ENCODE data around the gene KRT10. TPM values are rescaled to one million over a fixed set of nuclear protein-coding genes. Genes with fewer than 3 reads are reported as not detected.

KRT10 gene
- total RNA-seq, 1 donor from 2014 or later, result 919 TPM

GRCh38 chr17:40778461-40778860 lies 44.0 kb downstream of the KRT10 start:
- no peak overlapping the region for H3K4me3 ChIP-seq
- intact Hi-C loops (cut with DNase I), result no loop called here
- TF ChIP-seq POLR2A (IDR thresholded peaks at IDR 0.05) (no peak), CTCF (IDR thresholded peaks at IDR 0.05) (no peak), POLR2AphosphoS5 (IDR thresholded peaks at IDR 0.05; ENCODE audit: insufficient read depth in 1 of 2, low read depth in 1 of 2) (no peak)
- H3K27me3 ChIP-seq, result no peaks in the 10 kb centered on the region
- no peak for DNase-seq (ENCODE audit: extremely low spot score in 2 of 2)
- no peaks in the 10 kb centered on the region for H3K36me3 ChIP-seq
- no peaks in the 10 kb centered on the region for H3K4me1 ChIP-seq
- H3K27ac ChIP-seq, result no peak overlapping the region
- H3K9me3 ChIP-seq, result no peaks in the 10 kb centered on the region

GRCh38 chr17:40777971-40778370 lies 44.4 kb downstream of the KRT10 start:
- Histone ChIP-seq H3K4me1 (no peaks in the 10 kb centered on the region), H3K36me3 (no peaks in the 10 kb centered on the region), H3K4me3 (no peak overlapping the region), H3K27ac (no peak overlapping the region), H3K27me3 (no peaks in the 10 kb centered on the region), H3K9me3 (no peaks in the 10 kb centered on the region)
- intact Hi-C loops (cut with DNase I), result no loop called here
- TF ChIP-seq CTCF (IDR thresholded peaks at IDR 0.05) (no peak), POLR2A (IDR thresholded peaks at IDR 0.05) (no peak), POLR2AphosphoS5 (IDR thresholded peaks at IDR 0.05; ENCODE audit: insufficient read depth in 1 of 2, low read depth in 1 of 2) (no peak)
- no peak for DNase-seq (ENCODE audit: extremely low spot score in 2 of 2)

DNA sequence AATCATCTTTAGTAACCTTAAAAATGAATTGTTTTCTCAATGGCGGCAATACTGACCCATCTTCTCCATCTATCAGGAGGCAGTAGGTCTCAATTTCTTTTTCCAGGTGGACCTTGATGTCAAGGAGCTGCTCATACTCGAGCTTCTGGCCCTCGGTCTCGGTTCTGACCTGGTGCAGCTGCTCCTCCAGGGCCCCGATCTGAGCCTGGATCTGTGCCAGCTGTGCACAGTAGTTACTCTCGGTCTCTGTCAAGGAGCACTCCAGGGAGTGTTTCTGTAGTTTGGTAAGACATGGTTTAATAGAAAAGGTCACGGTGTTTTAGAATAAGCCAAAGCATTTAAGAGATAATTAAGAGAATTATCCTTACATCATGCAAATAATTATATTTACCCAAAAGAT lies 45.0 kb downstream of the KRT10 start:
- Histone ChIP-seq H3K36me3 (no peaks in the 10 kb centered on the region), H3K27ac (no peak overlapping the region), H3K4me3 (no peak overlapping the region), H3K27me3 (no peaks in the 10 kb centered on the region), H3K4me1 (no peaks in the 10 kb centered on the region), H3K9me3 (no peaks in the 10 kb centered on the region)
- intact Hi-C loops (cut with DNase I), result no loop called here
- TF ChIP-seq POLR2AphosphoS5 (IDR thresholded peaks at IDR 0.05; ENCODE audit: insufficient read depth in 1 of 2, low read depth in 1 of 2) (no peak), CTCF (IDR thresholded peaks at IDR 0.05) (no peak), POLR2A (IDR thresholded peaks at IDR 0.05) (no peak)
- no peak for DNase-seq (ENCODE audit: extremely low spot score in 2 of 2)

GRCh38 chr17:40775945-40776344 lies 46.5 kb downstream of the KRT10 start:
- Histone ChIP-seq H3K36me3 (no peaks in the 10 kb centered on the region), H3K4me3 (no peak overlapping the region), H3K4me1 (no peaks in the 10 kb centered on the region), H3K27ac (no peak overlapping the region), H3K27me3 (no peaks in the 10 kb centered on the region), H3K9me3 (no peaks in the 10 kb centered on the region)
- DNase-seq (ENCODE audit: extremely low spot score in 2 of 2), result no peak
- intact Hi-C loops (cut with DNase I), result no loop called here
- TF ChIP-seq POLR2A (IDR thresholded peaks at IDR 0.05) (no peak), POLR2AphosphoS5 (IDR thresholded peaks at IDR 0.05; ENCODE audit: insufficient read depth in 1 of 2, low read depth in 1 of 2) (no peak), CTCF (IDR thresholded peaks at IDR 0.05) (no peak)

- no peaks in the 10 kb centered on the region for H3K4me1 ChIP-seq
- no peak within 1 kb of the TSS for H3K27ac ChIP-seq
- intact Hi-C loops (cut with DNase I), result no loop called here
- DNase-seq (ENCODE audit: extremely low spot score in 2 of 2), result no peak
- no peaks in the 10 kb centered on the region for H3K36me3 ChIP-seq
- no peaks in the 10 kb centered on the region for H3K9me3 ChIP-seq
- H3K4me3 ChIP-seq, result no peak within 1 kb of the TSS
- TF ChIP-seq CTCF (IDR thresholded peaks at IDR 0.05), result no peak
- no peak for TF ChIP-seq POLR2A (IDR thresholded peaks at IDR 0.05)
- TF ChIP-seq POLR2AphosphoS5 (IDR thresholded peaks at IDR 0.05; ENCODE audit: insufficient read depth in 1 of 2, low read depth in 1 of 2), result no peak
- H3K27me3 ChIP-seq, result no peaks in the 10 kb centered on the region
These were observed 50.3 kb downstream of the KRT10 start, which contains the start of gene KRT26 for GRCh38 chr17:40772101-40772500. Gene KRT26, minus strand, starts transcription at chr17:40772201. Its CDS starts 88 bp downstream, at chr17:40772113.

Other genes with a start within 250 kb of the KRT10 start
- gene SMARCE1, start 174.8 kb downstream of the KRT10 start, total RNA-seq, result 96.3 TPM
- gene KRT222, start 157.4 kb downstream of the KRT10 start, total RNA-seq, result not detected
- 1.5 TPM for gene KRT24, start 118.9 kb downstream of the KRT10 start, total RNA-seq
- not detected for gene KRT25, start 67.3 kb downstream of the KRT10 start, total RNA-seq
- not detected for gene KRT26, start 50.4 kb downstream of the KRT10 start, total RNA-seq
- not detected for gene KRT27, start 40.1 kb downstream of the KRT10 start, total RNA-seq
- not detected for gene KRT28, start 22.7 kb downstream of the KRT10 start, total RNA-seq
- not detected for gene KRT12, start 44.6 kb upstream of the KRT10 start, total RNA-seq
- not detected for gene KRT20, start 62.6 kb upstream of the KRT10 start, total RNA-seq
- gene KRT23, start 115.0 kb upstream of the KRT10 start, total RNA-seq, result 0.98 TPM
- gene KRT39, start 144.3 kb upstream of the KRT10 start, total RNA-seq, result not detected
- not detected for gene KRT40, start 161.7 kb upstream of the KRT10 start, total RNA-seq
- gene KRTAP3-3, start 171.6 kb upstream of the KRT10 start, total RNA-seq, result not detected
- not detected for gene KRTAP3-2, start 177.3 kb upstream of the KRT10 start, total RNA-seq
- gene KRTAP3-1, start 186.5 kb upstream of the KRT10 start, total RNA-seq, result not detected
- not detected for gene KRTAP1-5, start 204.6 kb upstream of the KRT10 start, total RNA-seq
- gene KRTAP1-4, start 207.6 kb upstream of the KRT10 start, total RNA-seq, result not detected
- gene KRTAP1-3, start 212.3 kb upstream of the KRT10 start, total RNA-seq, result not detected
- not detected for gene KRTAP1-1, start 218.8 kb upstream of the KRT10 start, total RNA-seq
- not detected for gene KRTAP2-1, start 224.7 kb upstream of the KRT10 start, total RNA-seq
- gene KRTAP2-2, start 232.6 kb upstream of the KRT10 start, total RNA-seq, result not detected
- gene KRTAP2-3, start 237.5 kb upstream of the KRT10 start, total RNA-seq, result not detected
- gene KRTAP2-4, start 243.3 kb upstream of the KRT10 start, total RNA-seq, result not detected